ENCODE measurements around the gene KRT26.

GRCh38 chr17:40803617-40804082 lies 31.6 kb upstream of the KRT26 start:
- no peak for TF ChIP-seq ELK1 (IDR thresholded peaks at IDR 0.05; ENCODE audit: low read depth, low read length)
- TF ChIP-seq NR3C1 (IDR thresholded peaks at IDR 0.05): no peak
- TF ChIP-seq POLR2A (IDR thresholded peaks at IDR 0.05; ENCODE audit: low read length): no peak
- peak; percentile 98 for TF ChIP-seq CTCF (IDR thresholded peaks at IDR 0.05)
- TF ChIP-seq CEBPB (IDR thresholded peaks at IDR 0.05): no peak
- TF ChIP-seq MYC (IDR thresholded peaks at IDR 0.05; ENCODE audit: borderline replicate concordance, low read length): no peak
- peak; percentile 94 for TF ChIP-seq MAFK (IDR thresholded peaks at IDR 0.05; ENCODE audit: partially characterized antibody)
- no peak for TF ChIP-seq FOSL2 (IDR thresholded peaks at IDR 0.05)
- TF ChIP-seq FOSL2 (CRISPR knock-in tag; IDR thresholded peaks at IDR 0.05): no peak

Measured in A549 (cell line).